GM23338 (cell line): ENCODE measurements around the gene SERPINH1. TPM values are rescaled to one million over a fixed set of nuclear protein-coding genes. Genes with fewer than 3 reads are reported as not detected.

Experiments used
- ATAC-seq: fragments of 200-7000 bp; cut with Tn5 transposase; 3 replicates; pipeline ENCODE4 v1.9.1; 2020
- DNase-seq: peaks from one replicate; pipeline ENCODE4 v3.0.0-alpha.2; 2015; ENCODE audit warnings: low spot score
- H2AFZ ChIP-seq: fragments of 200-600 bp; sonication (generic); 2 replicates; pipeline ENCODE4 v1.8.0; 2016; ENCODE audit warnings: antibody characterized with exemption, mild to moderate bottlenecking, moderate library complexity
- H3F3A ChIP-seq: fragments of 200-600 bp; sonication (generic); replicated peaks from 2 replicates; pipeline ENCODE4 v1.8.0; 2017; ENCODE audit warnings: antibody characterized with exemption, mixed run types, low read depth
- H3K27ac ChIP-seq: fragments of 200-600 bp; sonication (generic); 2 replicates; pipeline ENCODE4 v1.6.1; 2016; ENCODE audit warnings: low read depth
- H3K27me3 ChIP-seq: fragments of 200-600 bp; sonication (generic); 2 replicates; pipeline ENCODE4 v1.8.0; 2016; ENCODE audit warnings: mild to moderate bottlenecking, mixed run types, moderate library complexity; ENCODE audit not compliant: insufficient read depth
- H3K36me3 ChIP-seq: fragments of 200-600 bp; sonication (generic); 2 replicates; pipeline ENCODE4 v1.8.0; 2016; ENCODE audit warnings: mild to moderate bottlenecking; ENCODE audit not compliant: insufficient read depth
- H3K4me1 ChIP-seq: fragments of 200-600 bp; sonication (generic); 2 replicates; pipeline ENCODE4 v1.8.0; 2016; ENCODE audit warnings: mild to moderate bottlenecking, moderate library complexity; ENCODE audit not compliant: insufficient read depth
- H3K4me2 ChIP-seq: fragments of 200-600 bp; sonication (generic); 2 replicates; pipeline ENCODE4 v1.7.1; 2017; ENCODE audit warnings: mixed run types
- H3K4me3 ChIP-seq: fragments of 200-600 bp; sonication (generic); 2 replicates; pipeline ENCODE4 v1.6.1; 2016; ENCODE audit warnings: mixed run types
- H3K79me2 ChIP-seq: fragments of 200-600 bp; sonication (generic); replicated peaks from 2 replicates; pipeline ENCODE4 v1.8.0; 2017; ENCODE audit warnings: mild to moderate bottlenecking; ENCODE audit not compliant: insufficient read depth
- H3K9me2 ChIP-seq: fragments of 200-600 bp; sonication (generic); 2 replicates; pipeline ENCODE4 v1.8.0; 2017; ENCODE audit not compliant: insufficient read depth
- H4K20me1 ChIP-seq: fragments of 200-600 bp; sonication (generic); replicated peaks from 2 replicates; pipeline ENCODE4 v1.8.0; 2017; ENCODE audit warnings: mild to moderate bottlenecking; ENCODE audit not compliant: insufficient read depth
- H3K27ac Mint-ChIP-seq: 2 replicates; pipeline ENCODE4 v1.8.0; 2020; ENCODE audit warnings: inconsistent platforms, mild to moderate bottlenecking, moderate library complexity, mixed read lengths
- H3K27me3 Mint-ChIP-seq: 3 replicates; pipeline ENCODE4 v1.8.0; 2022; ENCODE audit warnings: low read depth, mild to moderate bottlenecking, moderate library complexity, mixed read lengths, inconsistent platforms; ENCODE audit not compliant: insufficient read depth, poor library complexity
- H3K36me3 Mint-ChIP-seq: 3 replicates; pipeline ENCODE4 v1.8.0; 2021; ENCODE audit warnings: low read depth, mild to moderate bottlenecking, inconsistent platforms, moderate library complexity, mixed read lengths
- H3K4me1 Mint-ChIP-seq: 3 replicates; pipeline ENCODE4 v1.8.0; 2020; ENCODE audit warnings: mild to moderate bottlenecking, inconsistent platforms, mixed read lengths
- H3K4me3 Mint-ChIP-seq: 3 replicates; pipeline ENCODE4 v1.8.0; 2021; ENCODE audit warnings: moderate library complexity, mild to moderate bottlenecking, inconsistent platforms, mixed read lengths
- H3K9me3 Mint-ChIP-seq: 3 replicates; pipeline ENCODE4 v1.8.0; 2020; ENCODE audit warnings: moderate library complexity, mild to moderate bottlenecking, inconsistent platforms, mixed read lengths
- CTCF ChIP-seq, 2 experiments: fragments of 200-600 bp in 1 of 2; sonication (generic) in 1 of 2; conservative IDR thresholded peaks; 2 replicates each; pipeline versions ENCODE4 v1.5.1 to v1.6.1; 2016 to 2017; ENCODE audit warnings: antibody characterized with exemption in 2 of 2, low read depth in 2 of 2, mild to moderate bottlenecking in 2 of 2, moderate library complexity in 1 of 2
- EZH2 ChIP-seq: fragments of 200-600 bp; sonication (generic); IDR thresholded peaks from one replicate; pipeline ENCODE4 v1.8.0; 2017; ENCODE audit warnings: antibody characterized with exemption, mild to moderate bottlenecking, low read depth; ENCODE audit not compliant: unreplicated experiment
- EZH2phosphoT487 ChIP-seq: fragments of 200-600 bp; sonication (generic); IDR thresholded peaks from one replicate; pipeline ENCODE4 v1.8.1; 2018; ENCODE audit warnings: antibody characterized with exemption; ENCODE audit not compliant: unreplicated experiment
- JUNB ChIP-seq: IDR thresholded peaks from one replicate; pipeline ENCODE4 v1.6.1; 2016; ENCODE audit warnings: antibody characterized with exemption; ENCODE audit not compliant: unreplicated experiment
- NANOG ChIP-seq: IDR thresholded peaks from 2 replicates; pipeline ENCODE4 v1.6.1; 2016; ENCODE audit warnings: antibody characterized with exemption, borderline replicate concordance
- REST ChIP-seq: IDR thresholded peaks from one replicate; pipeline ENCODE4 v1.6.1; 2018; ENCODE audit warnings: antibody characterized with exemption; ENCODE audit not compliant: unreplicated experiment
- STAT1 ChIP-seq: IDR thresholded peaks from one replicate; pipeline ENCODE4 v1.6.1; 2016; ENCODE audit warnings: antibody characterized with exemption; ENCODE audit not compliant: unreplicated experiment
- ZNF114 ChIP-seq: fragments of 250-450 bp; sonication (Bioruptor Pico); IDR thresholded peaks from 2 replicates; pipeline ENCODE4 v1.5.0; 2020; ENCODE audit warnings: mild to moderate bottlenecking, moderate library complexity
- ZNF331 ChIP-seq: fragments of 250-450 bp; sonication (Bioruptor Pico); IDR thresholded peaks from 2 replicates; pipeline ENCODE4 v1.5.0; 2020; ENCODE audit warnings: low read depth, mild to moderate bottlenecking, moderate library complexity
- ZNF462 ChIP-seq: fragments of 250-450 bp; sonication (Bioruptor Pico); IDR thresholded peaks from 2 replicates; pipeline ENCODE4 v1.5.0; 2020; ENCODE audit warnings: mild to moderate bottlenecking, moderate library complexity
- polyA plus RNA-seq: library from polyadenylated mRNA; unstranded; fragments of >200 nt; fragmentation: Nextera tagmentation; extraction: Ambion mirVana; gene quantifications from 2 replicates; pipeline ENCODE4 v1.2.1, GENCODE V29; 2016
- total RNA-seq: library from RNA; depleted of rRNA; stranded (reverse); fragments of >200 nt; shearing (Covaris generic); gene quantifications from 2 replicates; pipeline ENCODE4 v1.2.3, GENCODE V29; 2014

The SERPINH1 gene
- total and polyA plus RNA-seq, 2 experiments from 2014 or later: 238 to 1,217 TPM

- Mint-ChIP-seq H3K36me3 (no peaks in the 10 kb centered on the region), H3K4me3 (peak overlapping the region; percentile 86), H3K27ac (peak overlapping the region; percentile 56), H3K4me1 (peaks cover 15% of the 10 kb centered on the region), H3K9me3 (no peaks in the 10 kb centered on the region), H3K27me3 (peaks cover 38% of the 10 kb centered on the region)
- H3K79me2 ChIP-seq: no peaks in the 10 kb centered on the region; the same call in 1 of the 2 replicates
- DNase-seq: no peak
- H2AFZ ChIP-seq: peak overlapping the region; percentile 92
- H4K20me1 ChIP-seq: no peaks in the 10 kb centered on the region
- TF ChIP-seq JUNB: no peak
- peaks cover 6% of the 10 kb centered on the region; the same call in 1 of the 2 replicates for H3F3A ChIP-seq
- H3K27me3 ChIP-seq: peaks cover 41% of the 10 kb centered on the region
- no peaks in the 10 kb centered on the region for H3K36me3 ChIP-seq
- H3K4me2 ChIP-seq: peak overlapping the region; percentile 95
- peak overlapping the region; percentile 85 for H3K4me3 ChIP-seq
- no peaks in the 10 kb centered on the region for H3K9me2 ChIP-seq
- 0 out of 2 replicates have a peak, but pooled peaks cover 5% of the 10 kb centered on the region for H3K4me1 ChIP-seq
- peak; percentile 24 for ATAC-seq
- no peak overlapping the region for H3K27ac ChIP-seq
Measured at GRCh38 chr11:75526192-75526541, 35.9 kb upstream of the SERPINH1 start.

- H3K36me3 ChIP-seq: no peaks in the 10 kb centered on the region
- H3K27me3 Mint-ChIP-seq: peaks cover 44% of the 10 kb centered on the region
- H3F3A ChIP-seq: peaks cover 6% of the 10 kb centered on the region; the same call in 1 of the 2 replicates
- H3K9me3 Mint-ChIP-seq: no peaks in the 10 kb centered on the region
- peaks cover 9% of the 10 kb centered on the region; the same call in 1 of the 2 replicates for H3K4me1 ChIP-seq
- peaks cover 25% of the 10 kb centered on the region for H3K4me1 Mint-ChIP-seq
- no peak overlapping the region for H2AFZ ChIP-seq
- DNase-seq (no peak), ATAC-seq (no peak)
- no peaks in the 10 kb centered on the region for H3K36me3 Mint-ChIP-seq
- no peaks in the 10 kb centered on the region; the same call in 1 of the 2 replicates for H3K79me2 ChIP-seq
- no peak overlapping the region for H3K27ac Mint-ChIP-seq
- peaks cover 41% of the 10 kb centered on the region for H3K27me3 ChIP-seq
- H3K4me3 ChIP-seq: no peak overlapping the region
- H3K4me2 ChIP-seq: no peak overlapping the region
- peak overlapping the region; percentile 86 for H3K4me3 Mint-ChIP-seq
- H3K27ac ChIP-seq: no peak overlapping the region
- H4K20me1 ChIP-seq: no peaks in the 10 kb centered on the region
- no peaks in the 10 kb centered on the region for H3K9me2 ChIP-seq
- TF ChIP-seq ZNF114 (CRISPR knock-in tag) (no peak), JUNB (no peak), EZH2phosphoT487 (no peak), NANOG (no peak), EZH2 (no peak), ZNF462 (no peak), ZNF331 (CRISPR knock-in tag) (no peak), REST (no peak), CTCF (conservative IDR thresholded peaks at IDR 0.05; ENCODE audit: low read depth in 2 of 2) (no peak), STAT1 (no peak)
Measured at GRCh38 chr11:75527130-75527529, 34.9 kb upstream of the SERPINH1 start.
